GM18526 (cell line): ENCODE data around the gene ACVR1.

Experiments used
- POLR2A ChIP-seq: IDR thresholded peaks from 3 replicates; pipeline ENCODE4 v1.6.1; 2011; ENCODE audit not compliant: insufficient read length; ENCODE audit errors: extremely low read depth

Gene ACVR1

GRCh38 chr2:157898591-157898996 is 22.5 kb upstream of the ACVR1 start:
- no peak for TF ChIP-seq POLR2A

DNA sequence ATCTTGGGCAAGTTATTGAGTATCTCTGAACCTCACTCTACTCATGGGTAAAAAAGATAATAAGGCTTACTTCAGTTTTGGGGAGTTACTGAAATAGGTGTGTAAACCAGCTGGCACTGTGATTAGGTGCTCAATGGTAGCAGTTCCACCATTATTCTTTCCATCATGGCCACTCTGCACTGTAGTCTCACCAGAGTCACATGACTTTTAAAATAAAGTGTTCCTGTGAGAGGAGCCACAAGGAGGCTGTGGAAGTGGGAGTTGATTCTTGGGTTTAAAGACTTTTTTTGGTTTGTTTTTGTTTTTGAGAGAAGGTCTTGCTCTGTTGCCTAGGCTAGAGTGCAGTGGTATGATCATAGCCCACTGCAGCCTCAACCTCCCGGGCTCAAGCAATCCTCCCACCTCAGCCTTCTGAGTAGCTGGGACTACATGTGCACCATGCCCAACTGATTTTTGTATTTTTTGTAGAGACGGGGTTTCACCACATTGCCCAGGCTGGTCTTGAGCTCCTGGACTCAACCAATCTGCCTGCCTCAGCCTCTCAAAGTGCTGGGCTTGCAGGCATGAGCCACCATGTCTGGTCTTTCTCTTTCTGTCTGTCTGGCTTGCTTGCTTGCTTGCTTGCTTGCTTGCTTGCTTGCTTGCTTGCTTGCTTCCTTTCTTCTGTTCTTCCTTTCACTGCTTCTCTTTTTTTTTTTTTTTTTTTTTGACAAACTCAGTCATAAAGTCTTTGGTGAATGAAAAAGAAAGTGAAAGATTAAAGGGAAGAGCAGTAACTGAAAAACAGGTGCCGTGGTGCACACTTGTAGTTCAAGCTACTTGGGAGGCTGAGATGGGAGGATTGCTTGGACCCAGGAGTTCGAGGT is 21.2 kb upstream of the ACVR1 start:
- no peak for TF ChIP-seq POLR2A

DNA sequence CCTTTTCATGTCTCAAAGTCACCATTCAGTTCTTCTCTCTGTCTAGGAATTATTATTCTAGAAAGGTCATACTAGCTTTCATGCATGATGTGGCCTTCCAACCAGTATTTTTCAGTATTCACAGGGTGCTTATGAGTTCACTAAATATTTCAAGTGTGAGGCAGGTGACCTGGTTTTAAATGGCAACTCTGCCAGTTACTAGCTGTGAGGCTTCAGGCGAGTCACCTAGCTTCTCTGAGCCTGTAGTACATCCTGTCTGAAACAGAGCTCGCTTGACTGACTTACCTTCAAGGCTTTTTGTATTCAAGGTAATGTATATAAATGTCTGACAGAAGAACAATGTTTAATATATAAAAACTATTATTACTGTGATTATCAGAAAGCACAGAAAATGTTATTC is 19.4 kb upstream of the ACVR1 start:
- no peak for TF ChIP-seq POLR2A

DNA sequence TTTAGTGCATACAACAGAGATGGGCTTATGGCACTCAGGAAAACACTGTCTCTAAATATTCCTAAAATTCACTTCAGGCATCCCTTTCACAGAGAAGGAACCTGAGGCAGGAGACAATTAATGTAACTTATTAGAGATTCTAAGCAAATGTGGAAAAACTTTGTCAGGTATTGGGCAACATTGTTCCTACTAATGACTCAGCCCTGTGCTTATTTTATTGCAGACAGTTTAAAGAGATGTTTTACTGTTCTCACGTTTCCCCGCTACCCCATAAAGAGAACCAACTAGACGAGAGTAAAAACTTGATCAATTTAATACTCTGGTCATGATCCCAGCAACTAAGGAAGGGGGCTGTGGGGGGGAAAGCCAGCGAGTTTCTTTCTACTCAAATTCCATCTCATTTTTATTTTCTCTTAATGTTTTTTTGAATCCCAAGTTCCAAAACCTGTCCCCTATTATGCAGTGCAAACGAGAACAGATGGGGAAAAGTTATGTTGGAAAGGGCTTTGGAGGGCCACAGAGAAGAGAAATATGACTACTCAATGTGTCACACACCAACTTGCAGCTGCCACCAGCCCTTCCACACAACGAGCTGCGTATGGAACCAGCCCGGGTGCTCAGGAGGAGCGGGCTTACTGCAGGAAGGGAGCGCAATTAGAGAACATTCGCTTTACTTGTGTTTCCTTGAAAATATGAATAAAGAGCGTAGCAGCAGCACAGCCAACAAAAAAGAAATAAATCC is 18.7 kb upstream of the ACVR1 start:
- TF ChIP-seq POLR2A = no peak

DNA sequence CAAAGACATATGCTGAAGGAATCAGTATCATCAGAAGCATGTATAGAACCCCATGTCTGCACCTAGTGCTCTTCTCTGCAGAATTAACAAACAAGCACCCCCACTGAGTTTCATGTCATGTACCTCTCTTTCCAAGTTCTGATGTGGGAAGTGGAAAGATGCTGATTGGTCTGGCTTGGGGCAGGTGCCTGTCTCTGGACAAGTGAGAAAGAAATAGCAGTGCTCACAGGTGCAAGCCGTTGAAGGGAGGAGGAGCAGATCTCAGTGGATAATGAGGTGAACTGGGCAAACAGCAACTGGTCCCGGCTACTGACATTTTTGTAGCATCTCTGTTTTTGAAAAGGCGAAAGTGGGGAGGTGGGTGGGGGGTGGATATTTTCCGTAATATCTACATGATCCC is 17.5 kb upstream of the ACVR1 start:
- TF ChIP-seq POLR2A = no peak

GRCh38 chr2:157891643-157892041 is 15.5 kb upstream of the ACVR1 start:
- TF ChIP-seq POLR2A = no peak

DNA sequence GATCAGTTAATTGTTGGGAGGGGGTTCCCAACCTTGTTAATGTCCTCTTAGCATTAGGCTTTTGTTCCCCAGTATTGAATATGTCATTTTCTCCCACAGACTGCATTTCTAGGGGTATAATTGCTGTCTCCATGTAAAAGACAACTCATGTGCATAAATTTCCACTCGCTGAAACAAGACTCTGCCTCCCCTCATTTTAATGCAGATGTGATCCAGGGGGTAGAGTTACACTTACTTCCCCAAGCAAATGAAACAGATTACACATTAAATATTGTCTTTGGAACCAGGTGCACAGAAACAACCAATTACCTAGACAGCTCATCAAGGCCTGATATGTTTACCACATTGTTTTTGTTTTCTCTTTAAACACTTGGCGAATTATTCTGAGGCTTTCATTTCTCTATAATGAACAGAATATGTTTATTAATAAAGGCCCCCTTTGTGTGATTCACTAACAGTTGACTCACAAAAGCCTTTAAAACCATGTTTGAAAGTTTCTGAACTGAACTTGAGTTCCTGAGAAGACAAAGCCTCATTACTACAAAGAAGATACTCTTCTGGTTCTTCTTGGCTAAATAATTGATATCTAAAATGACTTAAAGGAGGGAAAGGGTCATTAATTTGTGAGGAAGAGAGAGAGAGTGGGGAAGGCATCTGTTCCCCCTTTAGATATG is 15.0 kb upstream of the ACVR1 start:
- no peak for TF ChIP-seq POLR2A

DNA sequence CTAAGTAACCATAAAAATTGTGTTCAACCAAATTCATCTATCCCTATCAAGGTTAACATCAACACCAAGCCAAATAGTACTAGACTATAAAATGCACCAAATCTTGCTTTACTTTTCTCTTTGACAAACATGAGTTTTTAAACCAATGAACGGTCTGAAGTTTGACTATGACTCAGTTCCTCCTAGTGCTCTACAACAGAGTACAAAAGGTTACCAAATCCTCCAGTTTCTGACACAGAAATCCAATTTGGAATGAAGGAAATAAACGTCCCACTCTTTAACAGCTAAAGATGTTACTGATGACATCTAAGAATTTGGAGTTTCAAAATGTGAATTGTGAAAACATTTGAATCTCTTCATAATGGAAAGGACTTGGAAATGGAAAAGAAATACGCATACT is 11.8 kb upstream of the ACVR1 start:
- TF ChIP-seq POLR2A = no peak

DNA sequence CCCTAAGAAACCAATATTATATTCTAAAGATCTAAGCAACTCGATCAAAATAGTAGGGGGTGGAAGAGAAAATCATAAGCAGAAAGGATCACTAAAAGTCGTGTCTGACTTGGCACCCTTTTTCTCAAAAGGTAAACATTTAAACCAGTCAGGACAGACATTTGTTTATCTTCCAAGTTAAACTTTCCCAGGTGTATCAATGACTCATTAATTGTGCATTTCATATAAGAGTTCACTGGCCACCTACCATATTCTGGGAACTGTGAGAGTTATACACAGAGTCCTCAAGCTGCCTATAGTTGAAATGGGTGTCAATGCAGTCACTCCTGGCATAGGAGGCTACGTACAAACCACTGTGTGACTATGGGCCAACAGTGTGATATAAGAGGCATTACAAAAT is 4.8 kb upstream of the ACVR1 start:
- TF ChIP-seq POLR2A = no peak

GRCh38 chr2:157877761-157878400 is 1.8 kb upstream of the ACVR1 start:
- TF ChIP-seq POLR2A = no peak

- no peak for TF ChIP-seq POLR2A
Observed at GRCh38 chr2:157876786-157877138, 632 bp upstream of the ACVR1 start.

- no peak for TF ChIP-seq POLR2A
Observed at GRCh38 chr2:157875641-157876065, 477 bp downstream of the ACVR1 start.

DNA sequence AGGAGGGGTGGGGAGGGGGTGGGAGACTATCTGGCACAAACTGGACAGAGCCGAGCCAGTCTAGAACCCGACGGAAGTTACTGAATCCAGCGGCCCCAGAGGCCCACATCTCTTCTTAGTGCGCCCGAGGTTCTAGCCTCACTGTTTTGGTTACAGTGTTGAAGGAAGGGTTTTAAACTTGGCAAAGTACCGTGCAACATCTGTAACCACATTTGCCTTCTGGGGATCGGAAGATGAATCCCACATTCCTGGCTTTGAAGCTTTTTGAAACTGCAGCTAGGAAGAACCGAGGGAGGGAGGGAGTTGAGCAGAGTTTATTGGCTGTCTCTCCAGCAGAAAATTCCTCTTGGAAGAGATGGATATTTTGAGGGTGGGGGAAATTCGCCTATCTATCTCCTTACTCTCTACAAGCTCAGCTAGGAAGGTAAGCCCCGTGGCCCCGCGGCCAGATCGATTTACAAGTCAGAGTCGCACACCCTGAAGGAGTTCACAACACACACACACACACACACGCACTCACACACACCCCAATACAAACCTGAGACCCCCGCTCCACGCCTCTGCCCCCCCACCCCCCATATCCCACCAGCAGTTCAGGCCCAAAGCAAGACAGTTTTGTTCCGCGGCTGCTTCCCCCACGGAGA is 1.0 kb downstream of the ACVR1 start:
- TF ChIP-seq POLR2A = no peak

DNA sequence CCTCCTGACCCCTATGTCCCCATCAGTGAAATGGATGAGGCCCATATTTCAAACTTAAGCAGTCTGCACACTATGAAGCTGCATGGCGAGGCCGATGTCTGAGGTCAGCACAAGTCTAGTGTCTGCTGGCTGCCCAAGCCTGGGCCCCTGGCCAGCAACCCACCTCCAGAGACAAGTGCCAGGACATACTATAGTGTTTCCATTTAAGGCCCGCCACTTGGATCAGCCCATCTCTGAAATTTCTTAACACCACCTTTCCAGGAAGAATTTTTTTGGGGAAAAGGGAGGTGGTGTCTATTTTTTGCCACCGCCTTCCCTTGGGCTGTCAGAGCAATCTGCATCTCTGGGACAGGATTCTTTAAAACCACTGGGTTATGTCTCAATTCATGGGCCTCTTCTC is 1.8 kb downstream of the ACVR1 start:
- no peak for TF ChIP-seq POLR2A

- TF ChIP-seq POLR2A = no peak
Observed at GRCh38 chr2:157872791-157873190, 3.3 kb downstream of the ACVR1 start.

GRCh38 chr2:157871415-157871814 is 4.7 kb downstream of the ACVR1 start:
- no peak for TF ChIP-seq POLR2A

- TF ChIP-seq POLR2A = no peak
Observed at GRCh38 chr2:157868993-157869392, 7.1 kb downstream of the ACVR1 start.
